NCI-H146 treated with DMSO at 0.1 percent for 48 hours (cell line): ENCODE measurements around the gene CYB5D1.

ENCODE experiments used
- DNase-seq: peaks from one replicate; lab custom pipeline; 2025; ENCODE audit not compliant: unreplicated experiment; lab: John Stamatoyannopoulos, UW

Gene CYB5D1

DNA sequence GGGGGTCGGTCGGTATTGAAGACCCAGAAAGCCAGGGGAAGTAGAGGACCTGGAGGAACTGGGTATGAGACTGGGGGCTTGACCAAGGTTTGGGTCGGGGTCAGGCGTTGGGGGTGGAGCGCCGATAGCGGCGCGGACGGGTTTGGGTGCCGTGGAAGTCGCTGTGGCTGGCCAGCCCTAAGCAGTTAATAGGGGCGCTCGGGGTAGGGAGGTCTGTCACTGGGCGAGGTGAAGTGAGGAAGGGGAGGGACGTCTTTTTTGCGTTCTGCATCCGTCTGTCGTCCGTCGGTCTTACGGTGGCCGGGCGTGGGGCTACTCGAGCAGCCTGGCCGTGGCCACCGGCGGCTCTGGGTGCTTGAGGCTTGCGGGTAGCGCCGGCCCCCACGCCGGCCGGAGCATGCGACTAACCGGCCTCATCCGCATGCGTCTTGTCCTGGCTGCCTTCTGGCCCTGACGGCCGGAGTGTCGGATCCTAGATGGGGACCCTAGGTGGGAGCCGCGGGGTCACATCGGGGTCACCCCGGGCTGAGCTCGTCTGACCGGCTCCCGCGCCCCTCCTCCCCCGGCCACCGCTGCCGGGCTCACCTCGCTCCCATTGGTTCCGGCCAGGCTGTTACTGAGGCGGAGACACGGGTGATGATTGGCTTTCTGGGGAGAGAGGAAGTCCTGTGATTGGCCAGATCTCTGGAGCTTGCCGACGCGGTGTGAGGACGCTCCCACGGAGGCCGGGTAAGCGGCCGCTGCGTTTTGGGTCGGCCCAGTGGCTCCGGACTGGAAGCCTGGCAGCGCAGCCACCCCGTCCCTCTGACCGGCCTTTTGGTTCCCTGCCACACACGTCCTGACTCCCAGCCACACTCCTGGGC, 13.3 kb upstream of the CYB5D1 start:
- peak; percentile 84 for DNase-seq

- no peak for DNase-seq
Measured at GRCh38 chr17:7845359-7846062, 12.3 kb upstream of the CYB5D1 start.

- DNase-seq, result no peak
Measured at GRCh38 chr17:7846063-7846735, 11.6 kb upstream of the CYB5D1 start.

- DNase-seq, result no peak
Measured at GRCh38 chr17:7846765-7847661, 10.8 kb upstream of the CYB5D1 start.

GRCh38 chr17:7848131-7848579, 9.6 kb upstream of the CYB5D1 start:
- DNase-seq, result no peak

DNA sequence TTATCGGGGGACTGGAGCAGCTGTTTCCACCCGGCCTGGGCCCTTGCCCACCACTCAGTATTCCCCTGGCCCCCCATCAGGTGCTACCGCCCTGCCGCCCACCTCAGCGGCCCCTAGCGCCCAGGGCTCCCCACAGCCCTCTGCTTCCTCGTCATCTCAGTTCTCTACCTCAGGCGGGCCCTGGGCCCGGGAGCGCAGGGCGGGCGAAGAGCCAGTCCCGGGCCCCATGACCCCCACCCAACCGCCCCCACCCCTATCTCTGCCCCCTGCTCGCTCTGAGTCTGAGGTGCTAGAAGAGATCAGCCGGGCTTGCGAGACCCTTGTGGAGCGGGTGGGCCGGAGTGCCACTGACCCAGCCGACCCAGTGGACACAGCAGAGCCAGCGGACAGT, 9.1 kb upstream of the CYB5D1 start:
- DNase-seq, result no peak

GRCh38 chr17:7849130-7849750, 8.6 kb upstream of the CYB5D1 start:
- no peak for DNase-seq

GRCh38 chr17:7849751-7850504, 7.9 kb upstream of the CYB5D1 start:
- DNase-seq, result no peak

DNA sequence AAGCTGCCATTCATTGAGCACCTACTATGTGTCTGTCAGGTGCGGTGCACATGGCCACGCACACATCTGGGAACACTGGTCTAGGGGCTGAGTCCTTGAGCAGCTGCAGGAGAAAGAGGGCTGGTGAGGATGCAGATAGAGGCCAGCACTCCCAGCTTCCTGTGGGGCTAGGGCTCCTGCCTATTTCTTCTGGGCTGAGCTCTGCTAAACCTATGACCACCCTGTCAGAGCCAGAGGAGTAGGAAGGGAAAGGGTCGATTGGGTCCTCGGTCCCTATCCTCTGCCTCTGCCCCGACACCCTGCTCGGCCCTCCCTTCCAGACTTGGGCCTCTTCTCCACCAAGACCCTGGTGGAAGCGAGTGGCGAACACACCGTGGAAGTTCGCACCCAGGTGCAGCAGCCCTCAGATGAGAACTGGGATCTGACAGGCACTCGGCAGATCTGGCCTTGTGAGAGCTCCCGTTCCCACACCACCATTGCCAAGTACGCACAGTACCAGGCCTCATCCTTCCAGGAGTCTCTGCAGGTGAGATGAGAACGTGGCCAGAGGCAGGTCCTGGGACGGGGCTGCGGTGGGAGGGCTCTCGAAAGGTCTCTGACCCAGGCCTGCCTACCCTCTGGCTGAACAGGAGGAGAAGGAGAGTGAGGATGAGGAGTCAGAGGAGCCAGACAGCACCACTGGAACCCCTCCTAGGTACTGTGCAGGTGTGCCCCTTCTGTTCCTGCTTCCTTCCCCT, 6.9 kb upstream of the CYB5D1 start:
- DNase-seq, result no peak

GRCh38 chr17:7851438-7852261, 6.2 kb upstream of the CYB5D1 start:
- DNase-seq, result peak; percentile 87

DNA sequence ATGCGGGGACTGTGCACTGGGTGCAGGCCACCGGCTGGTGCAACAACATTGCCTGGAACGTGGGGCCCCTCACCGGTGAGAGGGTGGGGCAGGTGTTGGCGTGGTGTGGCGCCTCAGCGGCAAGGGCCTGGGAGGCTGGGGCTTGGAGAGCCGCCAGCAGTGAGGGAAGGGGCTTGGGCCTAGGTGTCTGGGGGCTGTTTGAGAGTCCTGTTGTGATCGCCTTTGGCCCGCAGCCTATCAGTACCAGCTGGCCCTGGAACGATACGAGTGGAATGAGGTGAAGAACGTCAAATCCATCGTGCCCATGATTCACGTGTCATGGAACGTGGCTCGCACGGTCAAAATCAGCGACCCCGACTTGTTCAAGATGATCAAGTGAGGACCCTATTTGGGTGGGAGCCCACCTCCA, 5.5 kb upstream of the CYB5D1 start:
- DNase-seq, result no peak

GRCh38 chr17:7852919-7853690, 4.7 kb upstream of the CYB5D1 start:
- no peak for DNase-seq

DNA sequence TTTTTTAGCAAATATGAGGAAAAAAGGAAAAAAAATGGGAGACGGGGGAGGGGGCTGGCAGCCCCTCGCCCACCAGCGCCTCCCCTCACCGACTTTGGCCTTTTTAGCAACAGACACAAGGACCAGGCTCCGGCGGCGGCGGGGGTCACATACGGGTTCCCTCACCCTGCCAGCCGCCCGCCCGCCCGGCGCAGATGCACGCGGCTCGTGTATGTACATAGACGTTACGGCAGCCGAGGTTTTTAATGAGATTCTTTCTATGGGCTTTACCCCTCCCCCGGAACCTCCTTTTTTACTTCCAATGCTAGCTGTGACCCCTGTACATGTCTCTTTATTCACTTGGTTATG, 4.1 kb upstream of the CYB5D1 start:
- no peak for DNase-seq

DNA sequence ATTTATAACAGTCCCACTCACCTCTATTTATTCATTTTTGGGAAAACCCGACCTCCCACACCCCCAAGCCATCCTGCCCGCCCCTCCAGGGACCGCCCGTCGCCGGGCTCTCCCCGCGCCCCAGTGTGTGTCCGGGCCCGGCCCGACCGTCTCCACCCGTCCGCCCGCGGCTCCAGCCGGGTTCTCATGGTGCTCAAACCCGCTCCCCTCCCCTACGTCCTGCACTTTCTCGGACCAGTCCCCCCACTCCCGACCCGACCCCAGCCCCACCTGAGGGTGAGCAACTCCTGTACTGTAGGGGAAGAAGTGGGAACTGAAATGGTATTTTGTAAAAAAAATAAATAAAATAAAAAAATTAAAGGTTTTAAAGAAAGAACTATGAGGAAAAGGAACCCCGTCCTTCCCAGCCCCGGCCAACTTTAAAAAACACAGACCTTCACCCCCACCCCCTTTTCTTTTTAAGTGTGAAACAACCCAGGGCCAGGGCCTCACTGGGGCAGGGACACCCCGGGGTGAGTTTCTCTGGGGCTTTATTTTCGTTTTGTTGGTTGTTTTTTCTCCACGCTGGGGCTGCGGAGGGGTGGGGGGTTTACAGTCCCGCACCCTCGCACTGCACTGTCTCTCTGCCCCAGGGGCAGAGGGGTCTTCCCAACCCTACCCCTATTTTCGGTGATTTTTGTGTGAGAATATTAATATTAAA, 3.6 kb upstream of the CYB5D1 start:
- DNase-seq, result no peak

GRCh38 chr17:7854851-7855659, 2.7 kb upstream of the CYB5D1 start, which contains the start of gene TMEM88:
TSS of gene TMEM88 (plus strand) at chr17:7855066. CDS start at chr17:7855075, 9 bp downstream.
- DNase-seq, result no peak

- DNase-seq, result no peak
Measured at GRCh38 chr17:7855660-7856010, 2.2 kb upstream of the CYB5D1 start.
